Stimulated activated CD4-positive, alpha-beta T cell treated with anti-CD3 and anti-CD28 coated beads, TNF-alpha, amount 100 ng/mL, for 48 hours (primary cell): Measurements from ENCODE around the gene GPR179.

ENCODE experiments used
- DNase-seq, 3 donors: peaks; one replicate each; pipeline ENCODE4 v3.0.0-alpha.2; 2020; ENCODE audit warnings: low read depth in 3 of 3

The GPR179 gene

DNA sequence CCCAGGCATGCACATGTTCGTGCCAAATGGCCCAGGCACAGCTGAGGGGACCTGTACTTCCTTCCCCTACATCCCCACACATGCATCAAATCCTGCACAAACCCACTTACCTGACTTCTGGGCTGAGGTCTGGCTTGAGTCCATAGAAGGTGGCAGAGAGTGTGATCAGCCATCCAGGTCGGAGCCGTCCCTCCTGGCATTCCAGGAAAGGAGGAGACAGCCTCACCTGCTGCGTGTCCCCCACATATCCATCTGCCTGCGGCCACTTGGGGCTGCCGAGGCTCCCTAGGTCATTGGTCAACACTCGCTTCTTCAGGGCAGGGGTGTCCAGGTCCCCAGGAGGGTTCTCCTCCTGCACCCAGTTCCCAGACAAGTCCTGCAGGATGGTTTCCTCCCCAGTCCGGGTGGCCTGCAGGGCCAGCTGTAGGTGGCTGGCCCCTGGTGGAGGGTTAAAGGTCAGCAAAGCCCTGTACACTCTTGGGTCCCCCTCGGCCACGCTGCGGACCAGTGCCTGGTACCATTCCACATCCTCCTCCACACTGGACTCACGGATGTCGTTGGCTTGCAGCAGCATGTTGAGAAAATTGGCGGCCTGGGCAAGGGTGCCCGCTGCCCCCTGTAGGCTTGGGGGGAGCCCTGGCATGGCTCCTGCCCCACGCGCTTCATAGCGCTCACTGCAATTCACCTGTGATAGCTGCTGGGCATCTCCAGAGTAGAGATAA is 709 bp downstream of the GPR179 start:
- no peak for DNase-seq

DNA sequence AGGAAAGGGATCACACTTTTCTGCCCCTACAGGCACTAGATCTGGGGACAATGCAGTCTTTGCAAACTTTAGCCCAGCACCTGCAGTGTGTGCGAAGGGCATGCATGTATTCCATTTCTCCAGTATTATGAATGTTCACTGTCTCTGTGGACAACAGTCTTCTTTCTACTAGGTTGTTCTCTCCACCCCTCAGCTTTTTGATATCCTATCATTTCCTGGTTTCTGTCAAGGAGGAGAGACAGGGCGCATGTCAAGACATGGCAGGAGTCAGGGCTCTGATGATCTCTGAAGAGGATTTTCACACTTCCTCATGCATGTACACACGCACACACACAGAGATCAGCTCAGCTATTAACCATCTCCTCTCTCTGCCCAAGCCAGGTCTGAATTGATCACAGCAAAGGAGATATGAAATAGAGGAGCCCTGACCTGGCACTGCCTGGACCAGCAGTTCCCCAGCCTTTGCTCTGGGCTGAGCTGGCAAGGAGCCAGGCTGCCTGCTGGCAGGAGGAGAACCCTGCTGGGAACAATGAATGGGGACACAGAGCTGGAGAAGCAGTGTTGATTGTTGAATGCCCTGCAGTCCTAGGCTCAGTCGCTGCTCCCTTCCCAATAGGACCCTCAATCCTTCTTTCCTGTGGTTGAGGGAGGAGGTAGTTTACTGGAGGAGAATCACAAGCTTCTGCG is 2.6 kb downstream of the GPR179 start:
- no peak for DNase-seq

DNA sequence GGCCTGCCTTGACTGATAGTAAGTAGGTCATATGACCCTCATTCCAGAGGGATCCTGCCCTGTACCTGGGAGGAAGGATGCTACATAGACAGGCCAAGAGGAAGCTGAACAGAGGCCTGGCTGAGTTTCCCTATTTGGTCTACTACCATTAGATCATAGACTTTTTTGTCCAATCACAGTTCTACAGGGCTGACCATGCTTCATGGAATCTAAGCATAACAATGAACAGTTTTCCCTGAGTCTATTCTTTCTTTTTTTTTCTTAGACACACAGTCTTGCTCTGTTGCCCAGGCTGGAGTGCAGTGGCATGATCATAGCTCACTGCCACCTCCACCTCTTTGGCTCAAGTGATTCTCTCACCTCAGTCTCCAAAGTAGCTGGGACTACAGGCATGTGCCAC is 3.9 kb downstream of the GPR179 start:
- DNase-seq: no peak

GRCh38 chr17:38338535-38338934 is 5.2 kb downstream of the GPR179 start:
- DNase-seq: no peak

DNA sequence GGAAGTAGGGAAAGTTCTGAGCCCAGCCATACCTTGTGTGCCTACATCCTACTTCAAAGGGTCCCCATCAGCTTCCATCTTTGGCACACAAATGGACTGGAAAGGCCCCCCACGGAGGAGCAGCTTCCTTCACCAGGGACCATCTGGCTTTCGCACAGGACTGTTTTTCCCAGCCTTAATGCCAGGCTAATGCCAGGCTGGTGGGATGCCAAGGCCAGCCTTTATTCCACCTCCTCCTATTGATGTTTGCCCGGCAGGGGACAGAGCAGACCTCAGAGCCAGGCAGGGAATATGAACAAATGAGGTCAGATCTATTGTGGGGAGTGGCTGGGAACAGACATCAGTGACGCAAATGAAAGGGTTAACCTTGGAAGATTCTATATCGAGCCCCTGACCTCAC is 5.7 kb downstream of the GPR179 start:
- DNase-seq: no peak

GRCh38 chr17:38336838-38337237 is 6.9 kb downstream of the GPR179 start:
- no peak for DNase-seq

GRCh38 chr17:38334480-38335364 is 9.0 kb downstream of the GPR179 start:
- no peak for DNase-seq

GRCh38 chr17:38333635-38334295 is 10.0 kb downstream of the GPR179 start:
- peak; percentile 30 to 40 (median 35) for DNase-seq

GRCh38 chr17:38332735-38333134 is 11.0 kb downstream of the GPR179 start:
- no peak for DNase-seq

- no peak for DNase-seq
Measured at GRCh38 chr17:38330941-38331411, 12.8 kb downstream of the GPR179 start.

DNA sequence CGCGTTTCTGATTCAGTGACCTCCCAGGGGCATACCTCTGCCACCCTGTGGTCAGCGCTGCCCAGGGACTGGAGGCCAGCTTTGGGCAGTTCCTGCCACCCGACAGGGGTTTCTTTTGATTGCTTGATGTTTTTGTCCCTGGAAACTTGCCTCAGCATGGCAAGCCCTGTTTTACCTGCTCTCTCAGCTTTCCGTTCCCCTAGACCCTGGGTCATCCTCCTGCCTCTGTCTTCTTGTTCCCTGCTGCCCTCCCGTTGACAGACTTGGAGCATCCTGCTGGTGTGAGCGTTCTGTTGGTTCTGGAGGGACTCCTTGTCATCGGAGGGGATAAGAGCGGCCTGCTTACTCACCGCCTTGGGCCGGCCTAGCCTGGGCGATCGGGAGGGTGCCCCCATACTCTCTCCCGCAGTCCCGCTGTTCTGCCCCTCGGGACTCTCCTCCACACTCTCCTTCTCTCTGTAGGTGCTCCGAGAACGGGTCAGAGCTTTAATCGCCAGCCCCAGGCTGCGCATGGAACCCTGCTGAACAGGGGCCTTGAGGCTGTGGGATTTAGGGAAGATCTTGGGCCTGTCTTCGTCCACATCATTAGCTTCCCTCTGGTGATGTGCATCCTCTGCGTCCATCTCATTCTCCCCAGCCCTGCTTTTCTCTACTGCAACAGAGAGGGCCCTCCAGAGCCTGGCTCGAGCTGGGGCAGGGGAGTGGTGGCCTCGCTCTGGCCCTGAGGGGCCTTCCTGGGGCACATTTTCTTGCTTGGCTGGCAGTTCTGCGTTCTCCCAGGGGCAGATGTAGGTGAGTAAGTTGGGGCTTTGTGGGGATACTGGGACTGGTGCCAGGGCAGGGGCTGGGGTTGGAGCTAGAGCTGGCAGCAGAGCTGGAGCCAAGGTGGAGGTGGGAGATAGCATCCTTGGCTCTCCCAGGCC is 13.7 kb downstream of the GPR179 start:
- DNase-seq: no peak

DNA sequence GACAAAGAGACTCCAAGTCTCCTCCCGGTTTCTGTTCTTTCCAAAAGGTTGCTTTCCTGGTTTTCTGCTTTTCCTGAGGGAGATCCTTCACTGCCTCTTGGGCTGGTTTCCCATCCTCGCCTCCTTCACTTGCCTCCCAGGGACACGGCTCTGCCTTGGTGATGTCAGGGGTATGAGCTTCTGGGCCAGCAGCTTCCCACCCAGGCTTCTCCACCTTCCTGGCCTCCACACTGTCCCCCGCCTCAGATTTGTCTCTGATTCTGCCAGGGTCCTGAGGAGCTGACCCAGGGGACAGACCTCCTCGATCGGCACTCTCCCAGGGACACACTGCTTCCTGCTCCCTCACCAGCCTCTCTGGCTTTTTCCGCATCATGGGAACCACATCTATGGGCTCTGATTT is 14.5 kb downstream of the GPR179 start:
- no peak for DNase-seq

DNA sequence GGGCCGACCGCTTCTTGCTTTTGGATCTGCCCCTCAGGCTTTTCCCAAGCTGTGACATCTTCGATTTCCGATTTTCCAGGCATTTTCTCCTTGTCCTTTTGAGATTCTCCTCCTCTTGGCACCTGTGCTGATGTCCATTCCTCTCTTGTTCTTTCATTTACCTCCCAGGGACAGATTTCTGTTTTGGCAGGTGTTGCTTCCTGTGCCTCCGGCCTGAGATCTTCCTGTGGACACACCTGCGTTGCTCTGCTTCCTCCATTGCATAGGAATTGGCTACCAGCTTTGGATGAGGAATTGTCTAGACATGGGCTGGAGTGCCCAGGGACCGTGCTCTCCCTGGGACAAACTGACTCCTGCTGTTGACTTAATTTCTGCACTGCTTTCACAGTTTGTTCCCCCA is 15.1 kb downstream of the GPR179 start:
- no peak for DNase-seq

GRCh38 chr17:38327936-38328335 is 15.8 kb downstream of the GPR179 start:
- DNase-seq: no peak

GRCh38 chr17:38326996-38327792 is 16.6 kb downstream of the GPR179 start:
- DNase-seq: no peak

GRCh38 chr17:38325221-38325851 is 18.4 kb downstream of the GPR179 start:
- no peak for DNase-seq

DNA sequence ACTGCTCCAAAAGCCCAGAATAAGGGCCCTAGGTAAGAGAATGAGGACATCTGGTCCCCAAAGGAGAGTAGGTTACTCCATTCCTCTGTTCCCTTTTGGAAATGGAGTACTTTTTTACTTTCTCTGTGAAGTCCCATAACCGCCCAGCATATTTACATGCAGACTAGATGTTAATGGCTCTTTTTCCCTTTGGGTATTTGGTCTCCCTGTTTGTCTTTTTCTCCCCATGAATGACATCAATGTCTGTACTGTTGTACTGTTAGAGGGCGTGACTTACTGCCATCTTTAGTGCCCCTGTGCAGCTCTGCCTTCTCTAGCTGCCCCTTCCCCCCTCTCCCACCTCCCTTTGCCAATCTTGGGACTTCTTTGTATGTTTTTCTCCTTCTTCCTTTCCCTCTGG is 19.0 kb downstream of the GPR179 start:
- no peak for DNase-seq

DNA sequence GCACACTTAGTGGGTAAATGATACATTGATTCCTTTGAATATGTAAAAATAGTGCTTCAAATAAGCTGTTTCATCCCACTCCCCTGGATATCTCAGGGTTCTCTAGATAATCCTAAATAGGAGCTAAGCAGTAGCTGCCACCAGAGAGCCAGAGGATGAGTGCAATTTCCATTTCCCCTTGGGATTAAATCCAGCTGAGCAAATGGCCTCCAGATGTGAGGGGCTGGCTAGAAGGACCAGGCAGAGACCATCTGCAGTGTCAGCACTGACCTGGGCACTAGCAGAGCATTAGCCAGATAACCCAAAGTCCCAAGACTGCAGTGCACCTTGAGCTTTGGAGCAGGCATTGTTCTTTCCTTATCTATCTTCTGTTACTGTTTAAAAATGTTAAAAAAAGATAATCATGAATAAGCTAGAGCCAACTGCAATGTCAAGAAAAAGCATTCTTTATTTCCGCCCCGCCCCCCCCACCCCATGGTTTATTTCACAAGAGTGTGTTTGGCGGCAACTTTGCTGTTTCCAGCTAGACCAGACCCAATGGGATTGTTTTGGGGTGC is 19.5 kb downstream of the GPR179 start:
- no peak for DNase-seq

DNA sequence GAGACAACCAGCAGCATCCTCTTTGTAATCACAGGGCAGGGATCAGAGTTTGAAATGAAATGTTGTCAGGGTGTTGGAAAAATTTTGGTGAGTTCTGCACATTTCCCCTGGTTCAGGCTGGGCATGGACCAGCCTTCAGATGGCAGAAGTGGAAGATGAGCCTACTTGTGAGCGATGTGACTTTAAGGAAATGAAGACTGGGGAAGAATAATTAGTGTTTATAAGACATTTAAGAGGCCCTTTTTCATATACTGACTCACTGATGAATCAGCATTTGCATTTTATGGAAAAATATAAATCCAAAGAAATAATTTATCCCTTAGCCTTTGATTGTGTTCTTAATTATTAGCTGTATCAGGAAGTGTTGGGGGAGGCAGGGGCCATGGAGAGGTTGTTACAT is 20.9 kb downstream of the GPR179 start:
- DNase-seq: no peak
